OCI-LY1 (cell line): ENCODE measurements around the gene RAET1E.

Source experiments
- H2AFZ ChIP-seq: fragments of 200-600 bp; sonication (generic), shearing (Covaris generic); 2 replicates; pipeline ENCODE4 v1.6.0; 2014; ENCODE audit warnings: antibody characterized with exemption, mild to moderate bottlenecking, low read length
- H3F3A ChIP-seq: fragments of 200-600 bp; sonication (generic), shearing (Covaris generic); 2 replicates; pipeline ENCODE4 v1.6.0; 2014; ENCODE audit warnings: mild to moderate bottlenecking, antibody characterized with exemption, low read length, moderate library complexity; ENCODE audit not compliant: insufficient read depth
- H3K27ac ChIP-seq: fragments of 200-600 bp; sonication (generic); 2 replicates; pipeline ENCODE4 v1.5.1; 2014; ENCODE audit warnings: low read length, mixed run types, mild to moderate bottlenecking, low read depth; ENCODE audit not compliant: poor library complexity, severe bottlenecking
- H3K27me3 ChIP-seq: fragments of 200-600 bp; sonication (generic); 2 replicates; pipeline ENCODE4 v1.6.0; 2014; ENCODE audit warnings: antibody characterized with exemption, mild to moderate bottlenecking, low read length, moderate library complexity; ENCODE audit not compliant: insufficient read depth
- H3K36me3 ChIP-seq: fragments of 200-600 bp; sonication (generic); 2 replicates; pipeline ENCODE4 v1.6.1; 2014; ENCODE audit warnings: mild to moderate bottlenecking, antibody characterized with exemption, low read length, moderate library complexity, mixed read lengths; ENCODE audit not compliant: insufficient read depth
- H3K4me1 ChIP-seq: fragments of 200-600 bp; sonication (generic); 2 replicates; pipeline ENCODE4 v1.5.1; 2014; ENCODE audit warnings: mild to moderate bottlenecking, low read length, moderate library complexity; ENCODE audit not compliant: insufficient read depth, severe bottlenecking
- H3K4me2 ChIP-seq: fragments of 200-600 bp; sonication (generic), shearing (Covaris generic); 2 replicates; pipeline ENCODE4 v1.6.1; 2014; ENCODE audit warnings: low read length
- H3K4me3 ChIP-seq: fragments of 200-600 bp; sonication (generic); 2 replicates; pipeline ENCODE4 v1.5.1; 2014; ENCODE audit warnings: low read length, low read depth, mild to moderate bottlenecking, mixed read lengths; ENCODE audit not compliant: poor library complexity, severe bottlenecking
- H3K79me2 ChIP-seq: fragments of 200-600 bp; shearing (Covaris generic); 2 replicates; pipeline ENCODE4 v1.6.1; 2016; ENCODE audit warnings: mixed run types, low read length, mixed read lengths; ENCODE audit not compliant: insufficient read depth
- H3K9ac ChIP-seq: fragments of 200-600 bp; sonication (generic), shearing (Covaris generic); 2 replicates; pipeline ENCODE4 v1.6.1; 2014; ENCODE audit warnings: mild to moderate bottlenecking, low read length, mixed read lengths
- H3K9me2 ChIP-seq: fragments of 200-600 bp; sonication (generic), shearing (Covaris generic); 2 replicates; pipeline ENCODE4 v1.6.1; 2014; ENCODE audit warnings: low read depth, mild to moderate bottlenecking, low read length, mixed read lengths
- H3K9me3 ChIP-seq: fragments of 200-600 bp; shearing (Covaris generic); 2 replicates; pipeline ENCODE4 v1.6.1; 2014; ENCODE audit warnings: low read length, mixed read lengths
- H4K20me1 ChIP-seq: fragments of 200-600 bp; sonication (generic), shearing (Covaris generic); 2 replicates; pipeline ENCODE4 v1.6.0; 2016; ENCODE audit warnings: mild to moderate bottlenecking, low read length; ENCODE audit not compliant: insufficient read depth
- EZH2 ChIP-seq: fragments of 200-600 bp; sonication (generic), shearing (Covaris generic); IDR thresholded peaks from 2 replicates; pipeline ENCODE4 v1.8.0; 2017; ENCODE audit warnings: borderline replicate concordance, mixed run types, mild to moderate bottlenecking, antibody characterized with exemption, low read length, moderate library complexity, mixed read lengths
- TF ChIP-seq, protein P1 (sequence below): fragments of 200-600 bp; sonication (generic), shearing (Covaris generic); IDR thresholded peaks from 2 replicates; pipeline ENCODE4 v1.5.1; 2017; ENCODE audit warnings: mild to moderate bottlenecking, antibody characterized with exemption, low read length, moderate library complexity, mixed read lengths

Gene RAET1E

DNA sequence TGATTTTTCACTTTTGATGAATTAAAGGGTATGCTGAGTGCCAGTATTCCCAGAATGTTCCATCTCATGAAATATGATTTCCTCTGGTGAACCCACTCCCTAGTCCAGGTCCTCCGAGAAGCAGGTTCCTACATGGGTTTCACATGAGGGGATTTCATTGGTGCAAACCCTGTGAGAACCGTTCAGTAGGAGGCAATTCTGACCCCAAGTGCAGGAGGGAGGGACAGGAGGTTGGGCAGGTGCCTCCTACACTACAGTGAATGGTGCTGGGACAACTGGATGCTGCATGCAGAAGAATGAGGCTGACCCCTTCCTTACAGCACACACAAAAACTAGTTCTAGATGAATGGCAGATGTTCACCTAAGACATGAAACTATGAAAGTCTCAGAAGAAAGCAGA, 38.8 kb upstream of the RAET1E start:
- no peak overlapping the region for H3K4me3 ChIP-seq
- no peaks in the 10 kb centered on the region for H3F3A ChIP-seq
- no peak overlapping the region for H3K4me2 ChIP-seq
- H3K9ac ChIP-seq = no peak overlapping the region
- H4K20me1 ChIP-seq = no peaks in the 10 kb centered on the region
- H3K27ac ChIP-seq = no peak overlapping the region
- H3K79me2 ChIP-seq = no peaks in the 10 kb centered on the region
- H3K4me1 ChIP-seq = peaks cover 13% of the 10 kb centered on the region
- TF ChIP-seq EZH2 = no peak
- TF ChIP-seq, protein P1, sequence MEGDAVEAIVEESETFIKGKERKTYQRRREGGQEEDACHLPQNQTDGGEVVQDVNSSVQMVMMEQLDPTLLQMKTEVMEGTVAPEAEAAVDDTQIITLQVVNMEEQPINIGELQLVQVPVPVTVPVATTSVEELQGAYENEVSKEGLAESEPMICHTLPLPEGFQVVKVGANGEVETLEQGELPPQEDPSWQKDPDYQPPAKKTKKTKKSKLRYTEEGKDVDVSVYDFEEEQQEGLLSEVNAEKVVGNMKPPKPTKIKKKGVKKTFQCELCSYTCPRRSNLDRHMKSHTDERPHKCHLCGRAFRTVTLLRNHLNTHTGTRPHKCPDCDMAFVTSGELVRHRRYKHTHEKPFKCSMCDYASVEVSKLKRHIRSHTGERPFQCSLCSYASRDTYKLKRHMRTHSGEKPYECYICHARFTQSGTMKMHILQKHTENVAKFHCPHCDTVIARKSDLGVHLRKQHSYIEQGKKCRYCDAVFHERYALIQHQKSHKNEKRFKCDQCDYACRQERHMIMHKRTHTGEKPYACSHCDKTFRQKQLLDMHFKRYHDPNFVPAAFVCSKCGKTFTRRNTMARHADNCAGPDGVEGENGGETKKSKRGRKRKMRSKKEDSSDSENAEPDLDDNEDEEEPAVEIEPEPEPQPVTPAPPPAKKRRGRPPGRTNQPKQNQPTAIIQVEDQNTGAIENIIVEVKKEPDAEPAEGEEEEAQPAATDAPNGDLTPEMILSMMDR = no peak
- H2AFZ ChIP-seq = no peak overlapping the region
- H3K9me2 ChIP-seq = no peaks in the 10 kb centered on the region
- H3K36me3 ChIP-seq = no peaks in the 10 kb centered on the region
- H3K27me3 ChIP-seq = peaks cover 11% of the 10 kb centered on the region
- H3K9me3 ChIP-seq = no peaks in the 10 kb centered on the region

DNA sequence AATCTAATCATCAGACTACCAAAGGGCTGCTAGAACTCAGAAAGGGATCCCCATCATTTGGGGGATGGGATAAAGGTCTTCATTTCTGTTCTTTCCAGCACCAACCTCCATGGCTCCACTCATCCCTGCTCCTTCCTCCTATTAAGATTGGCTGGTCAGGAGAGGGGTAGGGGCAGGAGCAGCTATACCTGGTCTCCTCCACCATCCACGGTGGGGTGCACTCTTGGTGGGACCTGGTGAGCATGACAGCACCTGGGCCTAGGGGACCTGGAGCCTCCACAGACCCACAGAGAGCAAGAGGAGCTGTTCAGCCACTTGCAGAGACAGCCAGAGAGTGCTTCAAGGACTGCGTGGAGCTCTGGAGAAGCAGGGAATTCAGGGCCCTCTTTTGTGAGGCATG, 37.8 kb upstream of the RAET1E start:
- Histone ChIP-seq H3K36me3 (no peaks in the 10 kb centered on the region), H3K79me2 (no peaks in the 10 kb centered on the region), H3K27me3 (peaks cover 10% of the 10 kb centered on the region), H3K9me2 (no peaks in the 10 kb centered on the region), H3K9me3 (no peaks in the 10 kb centered on the region), H3K9ac (no peak overlapping the region), H3K4me3 (no peak overlapping the region), H3F3A (no peaks in the 10 kb centered on the region), H2AFZ (no peak overlapping the region), H4K20me1 (no peaks in the 10 kb centered on the region), H3K27ac (no peak overlapping the region), H3K4me1 (peaks cover 13% of the 10 kb centered on the region), H3K4me2 (no peak overlapping the region)
- TF ChIP-seq, protein P1 = no peak
- TF ChIP-seq EZH2 = no peak

DNA sequence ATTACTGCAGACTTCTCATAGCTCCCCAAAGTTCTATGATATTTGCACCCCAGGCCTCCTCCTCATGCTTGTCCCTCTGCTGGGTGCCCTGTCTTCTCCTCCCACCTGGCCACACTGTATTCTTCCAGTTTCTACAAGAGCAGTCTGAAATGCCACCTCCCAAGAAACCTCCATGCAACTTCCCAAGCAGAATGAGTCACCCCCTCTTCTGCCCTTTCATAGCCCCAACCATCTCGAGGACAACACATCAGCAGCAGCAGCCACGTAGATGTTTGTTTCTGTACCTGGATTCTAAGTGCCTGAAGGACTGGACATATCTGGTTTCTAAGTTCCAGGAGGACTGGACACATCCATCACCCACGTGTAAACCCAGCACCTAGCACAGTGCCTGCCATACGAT, 37.3 kb upstream of the RAET1E start:
- Histone ChIP-seq H3K9ac (no peak overlapping the region), H3K4me3 (no peak overlapping the region), H3K4me1 (peaks cover 13% of the 10 kb centered on the region), H3K27ac (no peak overlapping the region), H3K36me3 (no peaks in the 10 kb centered on the region), H2AFZ (no peak overlapping the region), H3K9me2 (no peaks in the 10 kb centered on the region), H3K4me2 (no peak overlapping the region), H3K27me3 (peaks cover 6% of the 10 kb centered on the region; the same call in 1 of the 2 replicates), H3K9me3 (no peaks in the 10 kb centered on the region), H3K79me2 (no peaks in the 10 kb centered on the region), H4K20me1 (no peaks in the 10 kb centered on the region), H3F3A (no peaks in the 10 kb centered on the region)
- TF ChIP-seq EZH2 = no peak
- TF ChIP-seq, protein P1 = no peak
